ENCODE measurements around the gene HNF1A.

The HNF1A gene

DNA sequence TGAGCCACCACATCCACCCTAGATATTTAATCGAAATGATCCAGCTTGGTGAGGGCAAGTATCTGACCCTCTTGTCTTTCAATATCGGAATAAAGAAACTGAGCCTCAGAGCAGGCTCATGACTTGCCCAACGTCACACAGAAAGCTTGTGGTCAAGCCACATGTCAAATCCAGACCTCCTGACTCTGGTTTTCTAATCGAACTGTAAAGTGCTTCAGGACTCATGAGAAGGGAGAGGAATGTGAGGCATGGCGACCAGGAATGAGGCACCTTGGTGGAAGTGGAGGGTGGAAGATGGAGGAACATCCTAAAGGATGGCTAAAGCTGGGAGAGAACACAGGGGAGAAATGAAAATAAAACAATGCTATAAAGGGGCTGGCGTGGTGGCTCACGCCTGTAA, 46.3 kb upstream of the HNF1A start:
- H3K27ac ChIP-seq (ENCODE audit: low read depth, low read length), result no peak overlapping the region
- H3K36me3 ChIP-seq (ENCODE audit: low read length), result no peaks in the 10 kb centered on the region
- no peaks in the 10 kb centered on the region for H3K27me3 ChIP-seq (ENCODE audit: low read length)
- H4K20me1 ChIP-seq (ENCODE audit: low read depth, low read length), result no peaks in the 10 kb centered on the region
- no peak overlapping the region for H2AFZ ChIP-seq (ENCODE audit: low read depth, low read length, severe bottlenecking)
- no peaks in the 10 kb centered on the region for H3K9me2 ChIP-seq (replicated peaks; ENCODE audit: insufficient read depth, low read length)
- no peaks in the 10 kb centered on the region for H3F3A ChIP-seq (ENCODE audit: insufficient read depth)
- no peak overlapping the region for H3K9ac ChIP-seq (ENCODE audit: low read length)
- H3K79me2 ChIP-seq (ENCODE audit: insufficient read depth, low read length), result no peaks in the 10 kb centered on the region
- H3K9me3 ChIP-seq (ENCODE audit: insufficient read depth, low read length), result no peaks in the 10 kb centered on the region
- TF ChIP-seq, protein P1, sequence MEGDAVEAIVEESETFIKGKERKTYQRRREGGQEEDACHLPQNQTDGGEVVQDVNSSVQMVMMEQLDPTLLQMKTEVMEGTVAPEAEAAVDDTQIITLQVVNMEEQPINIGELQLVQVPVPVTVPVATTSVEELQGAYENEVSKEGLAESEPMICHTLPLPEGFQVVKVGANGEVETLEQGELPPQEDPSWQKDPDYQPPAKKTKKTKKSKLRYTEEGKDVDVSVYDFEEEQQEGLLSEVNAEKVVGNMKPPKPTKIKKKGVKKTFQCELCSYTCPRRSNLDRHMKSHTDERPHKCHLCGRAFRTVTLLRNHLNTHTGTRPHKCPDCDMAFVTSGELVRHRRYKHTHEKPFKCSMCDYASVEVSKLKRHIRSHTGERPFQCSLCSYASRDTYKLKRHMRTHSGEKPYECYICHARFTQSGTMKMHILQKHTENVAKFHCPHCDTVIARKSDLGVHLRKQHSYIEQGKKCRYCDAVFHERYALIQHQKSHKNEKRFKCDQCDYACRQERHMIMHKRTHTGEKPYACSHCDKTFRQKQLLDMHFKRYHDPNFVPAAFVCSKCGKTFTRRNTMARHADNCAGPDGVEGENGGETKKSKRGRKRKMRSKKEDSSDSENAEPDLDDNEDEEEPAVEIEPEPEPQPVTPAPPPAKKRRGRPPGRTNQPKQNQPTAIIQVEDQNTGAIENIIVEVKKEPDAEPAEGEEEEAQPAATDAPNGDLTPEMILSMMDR (IDR thresholded peaks at IDR 0.05; ENCODE audit: insufficient read depth, low read length, poor library complexity, severe bottlenecking), result no peak
- H3K4me2 ChIP-seq (ENCODE audit: low read depth, low read length, poor library complexity, severe bottlenecking), result no peak overlapping the region
- H3K4me3 ChIP-seq (ENCODE audit: insufficient read depth, low read length, poor library complexity, severe bottlenecking), result no peak overlapping the region

DNA sequence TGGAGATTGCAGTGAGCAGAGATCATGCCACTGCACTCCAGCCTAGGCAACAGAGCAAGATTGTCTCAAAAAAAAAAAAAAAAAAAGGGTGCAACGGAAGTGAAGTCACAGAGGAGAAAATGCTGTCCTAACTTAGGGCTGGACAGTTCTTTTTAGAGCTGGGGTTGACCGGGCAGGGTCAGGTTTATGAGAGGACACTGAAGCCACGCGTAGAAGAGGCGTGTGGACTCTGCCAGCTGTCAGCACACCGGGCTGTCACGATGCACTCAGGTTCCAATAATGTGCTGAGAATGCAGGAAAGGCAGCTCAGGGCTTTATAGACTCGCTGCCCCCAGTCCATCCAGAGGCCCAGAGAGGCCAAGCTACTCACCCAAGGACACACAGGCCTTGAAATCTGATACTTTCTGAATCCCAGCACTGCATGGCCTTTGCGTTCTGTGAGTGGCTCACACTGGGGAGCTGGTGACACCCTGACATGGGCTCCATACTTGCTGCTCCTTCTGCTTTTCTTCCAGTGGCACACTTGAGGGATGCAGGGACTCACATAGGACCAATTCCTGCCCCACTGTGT, 45.3 kb upstream of the HNF1A start:
- H3K9ac ChIP-seq (ENCODE audit: low read length), result no peak overlapping the region
- no peaks in the 10 kb centered on the region for H3K79me2 ChIP-seq (ENCODE audit: insufficient read depth, low read length)
- H3K9me3 ChIP-seq (ENCODE audit: insufficient read depth, low read length), result no peaks in the 10 kb centered on the region
- no peaks in the 10 kb centered on the region for H3F3A ChIP-seq (ENCODE audit: insufficient read depth)
- no peaks in the 10 kb centered on the region for H3K27me3 ChIP-seq (ENCODE audit: low read length)
- no peak overlapping the region for H3K4me3 ChIP-seq (ENCODE audit: insufficient read depth, low read length, poor library complexity, severe bottlenecking)
- TF ChIP-seq, protein P1 (IDR thresholded peaks at IDR 0.05; ENCODE audit: insufficient read depth, low read length, poor library complexity, severe bottlenecking), result no peak
- TF ChIP-seq EZH2phosphoT487 (conservative IDR thresholded peaks at IDR 0.05; ENCODE audit: low read length), result no peak
- no peak overlapping the region for H2AFZ ChIP-seq (ENCODE audit: low read depth, low read length, severe bottlenecking)
- H3K36me3 ChIP-seq (ENCODE audit: low read length), result no peaks in the 10 kb centered on the region
- H3K27ac ChIP-seq (ENCODE audit: low read depth, low read length), result no peak overlapping the region
- no peaks in the 10 kb centered on the region for H4K20me1 ChIP-seq (ENCODE audit: low read depth, low read length)
- no peaks in the 10 kb centered on the region for H3K9me2 ChIP-seq (replicated peaks; ENCODE audit: insufficient read depth, low read length)
- H3K4me2 ChIP-seq (ENCODE audit: low read depth, low read length, poor library complexity, severe bottlenecking), result no peak overlapping the region

DNA sequence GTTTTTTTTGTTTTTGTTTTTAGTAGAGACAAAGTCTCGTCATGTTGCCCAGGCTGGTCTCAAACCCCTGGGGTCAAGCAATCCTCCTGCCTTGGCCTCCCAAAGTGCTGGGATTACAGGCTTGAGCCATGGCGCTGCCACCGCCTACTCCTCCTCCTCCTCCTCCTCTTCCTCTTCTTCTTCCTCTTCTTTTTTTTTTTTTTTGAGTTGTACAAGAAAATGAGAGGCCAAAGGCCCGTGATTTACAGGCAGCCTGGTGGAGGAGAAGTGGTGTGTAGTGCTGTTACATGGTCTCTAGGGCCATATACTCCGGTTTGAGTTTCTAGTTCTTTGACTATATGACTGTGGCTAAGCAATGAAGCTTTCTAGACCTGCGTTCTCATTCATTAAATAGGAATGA, 44.6 kb upstream of the HNF1A start:
- no peaks in the 10 kb centered on the region for H3K9me3 ChIP-seq (ENCODE audit: insufficient read depth, low read length)
- no peaks in the 10 kb centered on the region for H3K27me3 ChIP-seq (ENCODE audit: low read length)
- H3K4me3 ChIP-seq (ENCODE audit: insufficient read depth, low read length, poor library complexity, severe bottlenecking), result no peak overlapping the region
- H4K20me1 ChIP-seq (ENCODE audit: low read depth, low read length), result no peaks in the 10 kb centered on the region
- H3K36me3 ChIP-seq (ENCODE audit: low read length), result no peaks in the 10 kb centered on the region
- H3K79me2 ChIP-seq (ENCODE audit: insufficient read depth, low read length), result no peaks in the 10 kb centered on the region
- no peak overlapping the region for H3K4me2 ChIP-seq (ENCODE audit: low read depth, low read length, poor library complexity, severe bottlenecking)
- no peaks in the 10 kb centered on the region for H3F3A ChIP-seq (ENCODE audit: insufficient read depth)
- no peaks in the 10 kb centered on the region for H3K9me2 ChIP-seq (replicated peaks; ENCODE audit: insufficient read depth, low read length)
- H3K27ac ChIP-seq (ENCODE audit: low read depth, low read length), result no peak overlapping the region
- no peak for TF ChIP-seq EZH2phosphoT487 (conservative IDR thresholded peaks at IDR 0.05; ENCODE audit: low read length)
- TF ChIP-seq, protein P1 (IDR thresholded peaks at IDR 0.05; ENCODE audit: insufficient read depth, low read length, poor library complexity, severe bottlenecking), result no peak
- H3K9ac ChIP-seq (ENCODE audit: low read length), result no peak overlapping the region
- H2AFZ ChIP-seq (ENCODE audit: low read depth, low read length, severe bottlenecking), result no peak overlapping the region
